HL-60/S4 treated with retinoic acid at 250 ng/mL for 4 days and 3 days (cell line): Measurements from ENCODE around the gene POU2F3.

Experiments used
- in situ Hi-C: fragments of 300-500 bp; cut with MboI; formaldehyde crosslinking; loops from 2 replicates; pipeline ENCODE4 v1.7.0; 2022; ENCODE audit warnings: low sequenced_read_pairs

POU2F3 gene

GRCh38 chr11:120239713-120240640 lies at the start of gene POU2F3:
POU2F3 (plus strand) TSS chr11:120240140; CDS start chr11:120240344, 204 bp downstream.
- in situ Hi-C loops: no loop called here

GRCh38 chr11:120191058-120191457 lies 48.9 kb upstream of the POU2F3 start:
- in situ Hi-C loops: no loop called here

DNA sequence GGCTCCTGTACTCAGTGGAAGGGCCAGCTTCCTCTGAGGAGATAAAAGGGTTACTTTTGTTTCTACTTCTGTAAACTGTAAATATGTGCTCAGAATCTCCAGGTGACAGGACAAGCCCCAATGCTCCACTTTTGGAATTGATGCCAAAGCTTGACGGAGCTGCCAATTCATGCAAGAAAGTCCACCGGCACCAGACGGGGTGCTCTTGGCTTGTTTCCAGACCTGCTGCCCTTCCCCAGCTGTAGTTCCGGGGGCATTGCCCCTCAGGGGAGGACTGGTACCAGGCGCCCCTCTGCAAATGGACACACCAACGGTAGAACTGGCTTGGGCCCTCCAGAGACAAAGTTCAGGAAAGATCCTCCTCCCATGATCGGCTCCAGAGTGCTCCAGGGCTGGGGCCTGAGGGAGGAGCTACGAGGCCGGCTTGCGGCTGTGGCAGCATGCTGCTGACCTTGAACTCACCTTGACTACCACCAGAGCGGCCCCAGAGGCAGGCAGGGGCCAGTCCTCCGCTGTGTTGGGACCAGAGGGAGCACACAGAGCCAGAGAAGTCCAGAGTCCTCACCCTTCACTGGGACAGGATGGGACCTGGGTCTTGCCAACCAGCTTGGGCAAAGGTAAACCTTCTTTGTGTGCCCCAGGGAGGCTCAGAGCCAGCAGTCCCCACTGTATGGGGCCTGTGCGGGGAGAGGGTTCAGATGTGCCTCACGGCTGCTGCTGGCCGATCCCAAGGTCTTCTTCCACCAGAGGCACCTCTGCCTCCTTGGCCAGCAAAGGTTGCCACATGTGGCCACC lies 46.9 kb upstream of the POU2F3 start:
- in situ Hi-C loops: no loop called here

DNA sequence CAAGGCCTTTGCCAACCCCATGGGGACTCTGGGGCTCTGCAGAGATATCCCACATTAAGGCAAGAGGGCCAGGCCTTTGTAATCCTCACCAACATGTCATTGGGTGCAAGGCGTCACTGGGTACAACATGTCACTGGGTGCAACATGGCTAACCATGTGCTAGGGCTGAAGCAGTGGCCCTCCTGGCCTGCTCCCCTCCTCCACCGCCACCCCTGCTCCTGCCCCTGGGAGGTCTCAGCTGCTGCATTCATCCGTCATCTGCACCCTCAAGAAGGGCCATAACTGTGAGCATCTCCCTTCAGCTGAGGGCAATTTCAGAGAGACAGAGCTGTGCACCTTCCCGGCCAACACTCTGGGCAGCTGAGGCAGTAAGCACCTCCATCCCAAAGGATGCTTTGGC lies 45.8 kb upstream of the POU2F3 start:
- in situ Hi-C loops: no loop called here

DNA sequence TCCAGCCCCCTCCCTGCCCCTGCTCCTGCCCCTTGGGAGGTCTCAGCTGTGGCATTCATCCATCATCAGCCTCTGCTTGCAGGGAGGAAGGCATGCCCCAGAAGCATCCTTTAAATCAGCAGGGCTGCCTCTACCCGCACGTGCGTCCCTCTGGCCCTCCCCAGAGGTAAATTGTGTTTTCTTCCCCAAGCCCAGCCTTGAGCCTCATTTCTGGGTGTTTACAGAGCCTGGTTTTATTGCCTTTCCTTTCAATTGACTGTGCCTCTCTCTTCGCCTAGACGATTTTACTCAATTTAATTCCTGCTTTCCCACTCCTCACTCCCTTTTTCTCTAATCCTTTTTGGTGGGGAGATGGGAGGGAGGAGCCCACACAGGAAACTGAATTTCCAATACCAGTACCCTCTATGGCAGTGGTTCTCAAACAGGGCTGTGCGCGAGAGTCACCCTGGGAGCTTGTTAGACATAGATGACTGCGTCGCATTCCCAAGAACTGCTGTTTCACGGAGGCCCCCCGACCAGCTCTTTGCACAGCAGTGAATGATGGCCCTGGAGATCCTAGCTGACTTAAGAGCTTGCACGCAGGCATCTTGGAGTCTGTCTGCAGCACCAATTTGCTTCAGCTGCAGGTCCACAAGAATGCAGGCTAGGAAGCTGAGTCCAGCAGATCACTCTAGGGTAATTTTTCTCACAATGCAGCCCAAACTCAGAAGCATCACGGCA lies 44.2 kb upstream of the POU2F3 start:
- in situ Hi-C loops: no loop called here

- in situ Hi-C loops: no loop called here
Observed at GRCh38 chr11:120196826-120197225, 43.1 kb upstream of the POU2F3 start.

GRCh38 chr11:120197251-120197891 lies 42.6 kb upstream of the POU2F3 start:
- in situ Hi-C loops: no loop called here

GRCh38 chr11:120197977-120198376 lies 42.0 kb upstream of the POU2F3 start:
- in situ Hi-C loops: no loop called here

- in situ Hi-C loops: no loop called here
Observed at GRCh38 chr11:120198403-120198786, 41.5 kb upstream of the POU2F3 start.

- in situ Hi-C loops: no loop called here
Observed at GRCh38 chr11:120198787-120199469, 41.0 kb upstream of the POU2F3 start.

DNA sequence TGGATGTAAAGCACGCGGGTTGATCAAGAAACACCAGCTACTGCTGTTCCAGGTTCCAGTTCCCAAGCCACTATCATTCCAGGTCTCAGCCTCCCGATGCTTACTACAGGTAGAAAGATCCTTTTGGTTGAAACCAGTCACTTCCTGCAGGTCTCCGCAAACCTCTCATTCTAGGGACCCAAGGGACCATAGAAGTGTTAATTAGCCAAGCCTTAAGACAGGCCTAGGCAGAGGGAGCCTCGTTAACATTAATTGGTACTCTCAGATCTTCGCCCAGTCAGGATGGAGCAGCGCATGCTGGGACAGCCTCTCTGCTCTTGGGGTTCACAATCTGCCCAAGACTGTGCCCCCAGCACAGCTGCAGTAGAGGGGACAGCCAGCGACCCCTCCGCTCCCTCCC lies 40.3 kb upstream of the POU2F3 start:
- in situ Hi-C loops: no loop called here

- in situ Hi-C loops: no loop called here
Observed at GRCh38 chr11:120200677-120201076, 39.3 kb upstream of the POU2F3 start.

DNA sequence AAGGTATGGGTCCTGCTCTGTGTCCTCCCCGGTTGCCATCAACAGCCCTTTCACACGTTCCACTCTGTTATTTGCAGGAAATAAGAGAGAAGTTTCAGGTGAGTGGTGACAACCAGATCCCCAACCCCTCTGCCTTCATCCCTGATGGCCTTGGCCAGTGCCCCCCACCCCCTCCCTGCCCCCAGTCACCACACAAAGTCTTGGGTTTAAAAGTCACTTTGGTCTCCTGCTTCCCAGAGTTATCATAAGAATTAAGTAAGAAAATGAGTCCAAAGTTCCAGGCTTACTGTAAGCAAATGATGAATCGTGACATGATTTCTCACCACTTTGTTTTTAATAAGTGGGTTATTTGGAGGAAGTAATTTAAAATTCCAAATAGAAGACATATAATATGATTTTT lies 38.3 kb upstream of the POU2F3 start:
- in situ Hi-C loops: no loop called here

- in situ Hi-C loops: no loop called here
Observed at GRCh38 chr11:120203626-120204025, 36.3 kb upstream of the POU2F3 start.

GRCh38 chr11:120205596-120206161 lies 34.3 kb upstream of the POU2F3 start:
- in situ Hi-C loops: no loop called here

GRCh38 chr11:120207512-120207911 lies 32.4 kb upstream of the POU2F3 start:
- in situ Hi-C loops: no loop called here

GRCh38 chr11:120208001-120208441 lies 31.9 kb upstream of the POU2F3 start:
- in situ Hi-C loops: no loop called here

DNA sequence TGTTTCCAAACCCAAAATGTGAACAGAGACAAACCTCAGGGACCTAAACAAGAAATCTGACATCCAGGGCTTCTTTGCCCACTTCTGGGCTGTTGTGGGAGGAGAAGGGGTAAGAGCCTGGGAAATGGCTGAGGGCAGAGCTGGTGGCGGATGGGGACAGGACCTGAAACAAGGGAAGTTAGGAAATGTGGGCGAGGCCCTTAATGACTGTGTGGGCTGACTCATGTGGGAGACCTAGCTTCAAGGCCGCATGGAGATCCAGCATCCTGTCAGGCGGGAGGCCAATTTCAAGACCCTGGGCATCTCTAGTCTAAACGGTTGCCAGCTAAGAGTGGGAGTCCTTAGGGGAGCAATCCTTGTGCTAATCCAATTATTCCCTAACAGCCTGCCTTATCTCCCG lies 31.2 kb upstream of the POU2F3 start:
- in situ Hi-C loops: no loop called here

GRCh38 chr11:120209746-120210625 lies 30.0 kb upstream of the POU2F3 start:
- in situ Hi-C loops: no loop called here
